HepG2 (cell line): ENCODE data around the gene NOVA2. TPM values are rescaled to one million over a fixed set of nuclear protein-coding genes. Genes with fewer than 3 reads are reported as not detected.

Experiments used
- ATAC-seq: fragments of 200-7000 bp; cut with Tn5 transposase; 3 replicates; pipeline ENCODE4 v1.9.1; 2020; ENCODE audit warnings: mild to moderate bottlenecking, moderate library complexity
- BruUV-seq: library from RNA; stranded (reverse); fragments of 400-500 nt; replicated peaks from 2 replicates; lab custom pipeline; 2021; lab: Mats Ljungman, UMichigan
- CTCF ChIA-PET: fragments of 300-600 bp; formaldehyde crosslinking; extraction: SDS; loops from one replicate; lab custom pipeline; 2021; ENCODE audit warnings: low total read pairs, inconsistent platforms, low intra/inter-chr PET ratio; lab: Yijun Ruan, JAX
- POLR2A ChIA-PET: fragments of 350-600 bp; sonication (Branson Sonifier 250); formaldehyde crosslinking; loops from one replicate; lab custom pipeline; 2020; ENCODE audit warnings: antibody characterized with exemption, inconsistent platforms; lab: Yijun Ruan, JAX
- DNase-seq: peaks from one replicate; pipeline ENCODE4 v3.0.0-alpha.2; 2015; ENCODE audit warnings: low spot score
- FAIRE-seq: peaks from 3 replicates; lab custom pipeline; 2011; peaks lifted over from hg19 to GRCh38; lab: Jason Lieb, UNC
- H2AFZ ChIP-seq: one replicate; pipeline ENCODE4 v1.6.1; 2011; ENCODE audit warnings: low read length, inconsistent platforms
- H3K27ac ChIP-seq: fragments of 300-600 bp; 3 replicates; pipeline ENCODE4 v1.8.0; 2011; ENCODE audit warnings: mixed run types, mild to moderate bottlenecking, mixed read lengths, low read length, inconsistent platforms; ENCODE audit not compliant: insufficient read depth; ENCODE audit errors: extremely low read length
- H3K27me3 ChIP-seq, 2 experiments: fragments of 200-600 bp in 1 of 2; 2 replicates in 1 of 2; 3 replicates in 1 of 2; pipeline versions ENCODE4 v1.6.0 to v1.8.0; 2011; ENCODE audit warnings: low read length in 2 of 2, mild to moderate bottlenecking in 2 of 2, moderate library complexity in 2 of 2, inconsistent platforms in 1 of 2; ENCODE audit not compliant: insufficient read depth in 2 of 2, control insufficient read depth in 1 of 2
- H3K36me3 ChIP-seq, 2 experiments: fragments of 200-600 bp in 1 of 2; replicated peaks in 1 of 2; 2 replicates in 1 of 2; 3 replicates in 1 of 2; pipeline versions ENCODE4 v1.5.1 to v1.8.0; 2011; ENCODE audit warnings: low read length in 2 of 2, inconsistent platforms in 1 of 2; ENCODE audit not compliant: insufficient read depth in 2 of 2, control insufficient read depth in 1 of 2
- H3K4me1 ChIP-seq: 2 replicates; pipeline ENCODE4 v1.5.1; 2012; ENCODE audit warnings: low read length, inconsistent platforms; ENCODE audit not compliant: insufficient read depth
- H3K4me2 ChIP-seq: 2 replicates; pipeline ENCODE4 v1.6.0; 2011; ENCODE audit warnings: low read depth, low read length, inconsistent platforms
- H3K4me3 ChIP-seq, 3 experiments: fragments of 200-600 bp in 1 of 3; sonication (generic), shearing (Covaris generic) in 1 of 3; replicated peaks in 1 of 3; 2 replicates each; pipeline ENCODE4 v1.5.1; 2011 to 2016; ENCODE audit warnings: low read length in 3 of 3, inconsistent platforms in 2 of 3, low read depth in 2 of 3, mild to moderate bottlenecking in 2 of 3, control low read depth in 1 of 3, mixed read lengths in 1 of 3; ENCODE audit not compliant: insufficient read depth in 1 of 3
- H3K79me2 ChIP-seq: one replicate; pipeline ENCODE4 v1.6.1; 2011; ENCODE audit warnings: low read length, inconsistent platforms; ENCODE audit not compliant: insufficient read depth
- H3K9ac ChIP-seq: 2 replicates; pipeline ENCODE4 v1.6.0; 2011; ENCODE audit warnings: mild to moderate bottlenecking, low read depth, low read length, inconsistent platforms; ENCODE audit not compliant: insufficient read depth
- H3K9me3 ChIP-seq: 2 replicates; pipeline ENCODE4 v1.5.1; 2012; ENCODE audit warnings: mild to moderate bottlenecking, low read length
- H4K20me1 ChIP-seq: 2 replicates; pipeline ENCODE4 v1.6.0; 2011; ENCODE audit warnings: inconsistent platforms, mild to moderate bottlenecking, low read length, moderate library complexity; ENCODE audit not compliant: insufficient read depth
- CCAR2 ChIP-seq: fragments of 200-400 bp; formaldehyde crosslinking; optimal IDR thresholded peaks from 2 replicates; pipeline ENCODE3; 2018; ENCODE audit warnings: low read depth, mild to moderate bottlenecking, low read length, moderate library complexity
- CHD4 ChIP-seq: fragments of 200-600 bp; sonication (generic); IDR thresholded peaks from 2 replicates; pipeline ENCODE4 v1.7.0; 2017; ENCODE audit warnings: mild to moderate bottlenecking, low read length, borderline replicate concordance
- MAX ChIP-seq: IDR thresholded peaks from 2 replicates; pipeline ENCODE4 v1.6.1; 2012; ENCODE audit warnings: inconsistent platforms
- MAZ ChIP-seq, 2 experiments: sonication (generic) in 1 of 2; formaldehyde crosslinking in 1 of 2; IDR thresholded peaks; 2 replicates each; pipeline versions ENCODE4 v1.5.0 to v1.6.1; 2012 to 2020; ENCODE audit warnings: low read depth in 2 of 2, mild to moderate bottlenecking in 2 of 2, borderline replicate concordance in 1 of 2, improper control_type of control experiment in 1 of 2, low read length in 1 of 2, missing genetic modification reagents in 1 of 2, moderate library complexity in 1 of 2
- PRPF4 ChIP-seq: fragments of 200-400 bp; formaldehyde crosslinking; IDR thresholded peaks from 2 replicates; pipeline ENCODE4 v1.6.1; 2016; ENCODE audit warnings: low read length, low read depth; ENCODE audit not compliant: poor library complexity, severe bottlenecking
- SPEN ChIP-seq: sonication (generic); formaldehyde crosslinking; IDR thresholded peaks from 2 replicates; pipeline ENCODE4 v1.5.1; 2020; ENCODE audit warnings: low read depth, mild to moderate bottlenecking, missing genetic modification reagents
- ZEB1 ChIP-seq: IDR thresholded peaks from 2 replicates; pipeline ENCODE4 v1.6.1; 2012; ENCODE audit warnings: mild to moderate bottlenecking, low read depth, inconsistent platforms; ENCODE audit not compliant: insufficient replicate concordance
- ZHX2 ChIP-seq, 2 experiments: sonication (generic) in 1 of 2; formaldehyde crosslinking in 1 of 2; IDR thresholded peaks; 2 replicates each; pipeline versions ENCODE4 v1.6.1 to v1.9.0; 2014 to 2022; ENCODE audit warnings: antibody characterized with exemption in 1 of 2, borderline replicate concordance in 1 of 2, inconsistent platforms in 1 of 2, low read depth in 1 of 2, missing genetic modification reagents in 1 of 2
- ZNF276 ChIP-seq: sonication (generic); formaldehyde crosslinking; IDR thresholded peaks from 2 replicates; pipeline ENCODE4 v1.4.0; 2020; ENCODE audit warnings: mild to moderate bottlenecking, low read depth, missing genetic modification reagents
- WGBS: methylation state at CpG from one replicate; pipeline ENCODE4 v1.1.6; 2017; ENCODE audit warnings: low lambda C conversion rate; 5-methylcytosine and 5-hydroxymethylcytosine counted together
- in situ Hi-C: cut with HindIII; loops from 2 replicates; pipeline ENCODE4 v1.10.0; 2017; ENCODE audit warnings: low pct_unique_long_range_greater_than_20kb; ENCODE audit not compliant: extremely low pct_ligation_motif_present
- intact Hi-C: fragments of 100-400 bp; cut with micrococcal nuclease; formaldehyde crosslinking; loops from one replicate; pipeline ENCODE4 v1.10.0; 2022; ENCODE audit not compliant: unreplicated experiment
- polyA plus RNA-seq, 8 experiments: library from polyadenylated mRNA; depleted of rRNA in 3 of 8; stranded (reverse) in 7 of 8; unstranded in 1 of 8; fragments of >200 nt; fragmentation: Illumina TruSeq in 4 of 8; extraction: Trizol in 4 of 8; gene quantifications; 2 replicates each; pipeline versions ENCODE4 v1.2.1 to v1.2.3, GENCODE V29; 2011 to 2016; ENCODE audit warnings: low read depth in 4 of 8, missing spikeins in 1 of 8, mixed read lengths in 1 of 8; ENCODE audit not compliant: insufficient read depth in 1 of 8
- total RNA-seq, 5 experiments: library from RNA; depleted of rRNA; stranded (reverse); fragments of >200 nt; fragmentation: Illumina TruSeq; extraction: Trizol; gene quantifications; 2 replicates each; pipeline ENCODE4 v1.2.3, GENCODE V29; 2016; ENCODE audit warnings: low read depth in 1 of 5

Gene NOVA2
- total and polyA plus RNA-seq, 2 of the 13 experiments (the other 11 are each of a cell fraction or from before 2014, with no cell fraction given) = not detected

GRCh38 chr19:45901912-45902650, 71.6 kb downstream of the NOVA2 start, which contains the start of gene MYPOP (continued):
- TF ChIP-seq SPEN (CRISPR knock-in tag) (no peak; the same call in 1 of the 2 replicates), CCAR2 (no peak)

- no TSS peak for BruUV-seq
- peak overlapping the region; percentile 86 for H3K4me2 ChIP-seq
- H3K79me2 ChIP-seq = peaks cover 17% of the 10 kb centered on the region
- peak overlapping the region; percentile 90 for H3K27ac ChIP-seq
- peak overlapping the region; percentile 79 for H3K9ac ChIP-seq
- ChIA-PET POLR2A (interaction anchor here (1.1 to 3.4 kb wide), 4 partner anchors 16 to 38 kb away, joined by 3 to 24 read pairs (median 18); partner anchors contain the start of genes FOXA3, IRF2BP1 and SYMPK), CTCF (interaction anchor here (0.8 to 1.6 kb wide), 2 partner anchors 18 to 85 kb away, joined by 3 to 4 read pairs; no protein-coding TSS in a partner anchor)
- peak overlapping the region; percentile 63 to 87 (median 83) for H3K4me3 ChIP-seq
- no peaks in the 10 kb centered on the region for H3K9me3 ChIP-seq
- no CpG with 5 or more reads among the region's 69 CpGs for WGBS
- peaks cover 0 to 3% of the 10 kb centered on the region in 2 experiments; a peak in 2 of 5 replicates for H3K27me3 ChIP-seq
- intact Hi-C loops = no loop called here
- ATAC-seq (peak; percentile 13), DNase-seq (no peak), FAIRE-seq (no peak)
- no peaks in the 10 kb centered on the region for H4K20me1 ChIP-seq
- peaks cover 1 to 13% of the 10 kb centered on the region in 2 experiments; a peak in 3 of 5 replicates for H3K36me3 ChIP-seq
- in situ Hi-C loops = loop anchor here (10.0 kb wide), 1 partner anchor 173 kb away; no protein-coding TSS in a partner anchor
- H3K4me1 ChIP-seq = peaks cover 48% of the 10 kb centered on the region
- no peak overlapping the region for H2AFZ ChIP-seq
- TF ChIP-seq CHD4 = 0 out of 2 replicates have a peak, but pooled peaks have one; percentile 53
- no peak for TF ChIP-seq ZEB1
- peak; percentile 39 for TF ChIP-seq PRPF4
- 0 out of 2 replicates have a peak, but pooled peaks have one; percentile 49 for TF ChIP-seq ZNF276 (CRISPR knock-in tag)
- TF ChIP-seq ZHX2 (IDR thresholded peaks at IDR 0.05; ENCODE audit: low read depth) = peak; percentile 19; the same call in 1 of the 2 replicates
- TF ChIP-seq ZHX2 (CRISPR knock-in tag; IDR thresholded peaks at IDR 0.05; ENCODE audit: borderline replicate concordance) = no peak
- TF ChIP-seq MAX = peak; percentile 65; the same call in 1 of the 2 replicates
- no peak for TF ChIP-seq MAZ (IDR thresholded peaks at IDR 0.05; ENCODE audit: borderline replicate concordance, low read depth, low read length)
- 0 out of 2 replicates have a peak, but pooled peaks have one; percentile 0 for TF ChIP-seq MAZ (CRISPR knock-in tag; IDR thresholded peaks at IDR 0.05; ENCODE audit: low read depth)
These were observed 72.2 kb downstream of the NOVA2 start for GRCh38 chr19:45901432-45901911.
